ENCODE measurements around the gene JARID2.

The JARID2 gene

DNA sequence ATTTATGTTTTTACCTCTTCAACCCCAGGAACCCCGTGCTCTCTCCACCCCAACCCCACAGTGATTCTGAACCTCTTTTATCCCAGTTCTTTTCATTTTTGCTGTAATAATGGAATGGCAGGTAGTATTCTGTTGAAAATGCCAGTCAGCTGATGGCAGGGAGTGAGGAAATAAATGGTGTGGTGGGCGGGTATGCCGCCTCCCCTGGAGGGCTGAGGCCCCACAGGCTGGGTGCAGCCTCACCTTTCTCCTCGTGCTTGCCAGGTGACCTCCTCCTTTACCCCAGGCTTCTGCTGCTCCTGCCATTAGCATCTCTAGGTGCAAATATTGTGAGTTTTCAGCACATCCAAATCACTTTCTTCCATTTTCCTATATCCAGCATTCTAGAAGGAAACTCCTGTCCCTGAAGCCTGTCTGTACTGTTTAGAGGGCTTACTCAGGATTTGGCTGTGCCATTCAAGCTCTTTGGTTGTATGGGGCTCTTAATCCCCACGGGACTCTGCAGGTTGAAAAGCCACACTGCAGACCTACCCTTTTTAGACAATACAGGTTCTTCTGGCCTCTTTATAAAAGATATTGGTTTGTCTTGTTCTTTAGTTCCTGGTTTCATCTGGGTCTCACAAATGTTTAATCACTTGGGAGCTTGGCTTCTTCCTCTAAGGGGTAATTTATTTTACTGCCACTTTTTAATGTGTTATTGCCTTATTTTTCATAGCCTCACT lies 201.8 kb downstream of the JARID2 start:
- no peak for DNase-seq

DNA sequence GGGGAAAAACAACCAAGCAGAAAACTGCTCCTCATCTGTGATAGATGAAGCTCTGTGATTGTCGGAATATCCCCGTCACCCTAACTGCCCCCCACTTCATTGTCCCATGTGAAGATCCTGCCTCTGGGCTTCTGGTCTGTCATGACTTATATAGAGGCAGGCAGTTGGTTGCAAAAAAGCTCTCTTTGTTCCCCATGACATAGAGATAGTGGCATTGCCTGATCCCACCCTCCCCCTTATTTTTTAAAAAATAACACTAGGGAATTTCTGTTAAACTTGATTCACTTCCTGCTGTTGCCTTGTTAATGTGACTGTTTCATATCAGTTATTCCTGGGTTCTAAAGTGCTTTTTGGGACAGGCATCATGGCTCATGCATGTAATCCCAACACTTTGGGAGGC lies 203.1 kb downstream of the JARID2 start:
- DNase-seq, result no peak

GRCh38 chr6:15451738-15452137 lies 205.9 kb downstream of the JARID2 start:
- no peak for DNase-seq

- DNase-seq, result no peak
These were observed 206.5 kb downstream of the JARID2 start for GRCh38 chr6:15452182-15452941.

GRCh38 chr6:15453186-15453585 lies 207.3 kb downstream of the JARID2 start:
- DNase-seq, result no peak

GRCh38 chr6:15453622-15454021 lies 207.8 kb downstream of the JARID2 start:
- DNase-seq, result no peak

- no peak for DNase-seq
These were observed 210.6 kb downstream of the JARID2 start for GRCh38 chr6:15456422-15456821.

DNA sequence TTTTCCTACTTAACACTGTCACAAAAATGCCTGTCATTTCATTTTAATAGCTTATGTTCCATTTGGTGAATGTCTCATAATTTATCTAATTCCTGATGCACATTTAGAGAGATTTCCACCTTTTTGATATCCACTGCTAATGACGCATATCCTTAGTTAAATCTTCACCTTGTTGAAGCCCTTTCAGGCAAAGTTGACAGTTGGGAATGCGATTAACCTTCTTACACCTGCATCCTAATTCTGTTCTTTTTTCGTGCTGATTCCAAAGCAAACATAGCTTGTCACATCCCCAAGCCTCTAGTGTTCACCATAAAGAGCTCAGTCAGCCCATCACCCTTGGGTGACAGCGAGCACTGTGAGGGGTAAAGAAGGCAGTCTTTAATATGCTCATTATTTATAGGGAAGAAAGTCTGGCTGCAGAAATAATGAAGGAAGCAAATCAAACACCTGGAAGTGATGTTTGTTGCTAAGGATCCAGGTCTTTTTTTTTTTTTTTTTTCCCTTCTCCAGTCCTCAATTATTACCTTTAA lies 211.3 kb downstream of the JARID2 start:
- DNase-seq, result no peak

DNA sequence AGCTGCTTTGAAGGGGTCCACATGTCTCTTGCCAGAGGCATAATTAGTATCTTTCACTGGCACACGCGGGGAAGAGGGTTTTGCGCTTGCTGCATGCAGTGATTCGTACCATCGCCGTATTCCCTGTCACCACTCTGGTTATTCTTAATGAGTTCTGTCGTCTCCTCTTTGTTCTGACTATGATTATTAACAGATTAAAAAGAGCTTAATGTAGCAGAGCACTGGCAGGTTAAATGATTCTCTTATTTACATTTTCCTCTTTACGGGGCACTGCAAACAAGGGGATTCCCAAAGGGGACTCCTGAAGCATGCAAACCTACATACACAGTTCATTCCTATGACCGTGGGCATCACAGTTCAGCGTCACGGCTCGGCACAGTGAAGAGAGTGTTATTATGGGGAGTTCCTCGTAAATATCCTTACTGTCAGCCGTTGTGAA lies 212.2 kb downstream of the JARID2 start:
- no peak for DNase-seq

GRCh38 chr6:15460110-15460727 lies 214.3 kb downstream of the JARID2 start:
- no peak for DNase-seq

DNA sequence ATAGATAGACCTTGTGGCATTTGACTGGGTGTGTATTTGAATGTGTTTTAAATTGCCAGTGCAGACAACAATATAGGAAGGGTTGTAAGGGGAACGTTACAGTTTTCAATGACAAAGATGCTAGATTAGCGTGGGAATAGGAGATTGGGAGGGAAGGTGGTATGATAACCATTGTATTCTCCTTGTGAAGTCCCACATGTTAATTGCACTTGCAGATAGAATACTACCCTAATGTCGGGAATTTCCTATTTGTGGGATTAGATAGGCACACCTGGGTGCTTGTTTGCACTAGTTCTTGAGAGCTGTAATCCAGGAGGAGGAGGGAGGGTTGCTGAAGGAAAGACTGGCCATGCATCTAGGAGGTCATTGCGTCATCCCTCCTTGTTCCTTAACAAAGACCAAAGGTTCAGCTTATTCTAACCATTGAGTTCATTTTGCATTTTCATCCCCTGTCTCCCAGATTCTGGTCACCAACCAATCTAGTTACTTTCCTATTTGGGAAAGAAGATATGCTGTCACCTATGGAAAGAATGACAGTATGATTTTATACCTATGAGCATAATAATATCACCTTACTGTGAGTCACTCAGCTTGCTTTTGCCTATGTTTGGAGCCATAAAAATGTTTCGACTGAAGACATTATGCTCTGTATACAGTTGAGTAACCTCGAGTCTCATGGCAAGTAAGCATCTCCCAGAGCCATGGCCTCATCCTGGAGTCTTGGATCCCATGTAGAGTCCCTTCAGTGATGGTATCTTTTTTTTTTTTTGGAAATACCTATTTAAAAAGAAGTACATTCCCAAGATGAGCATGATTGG lies 215.5 kb downstream of the JARID2 start:
- DNase-seq, result no peak

- no peak for DNase-seq
These were observed 216.4 kb downstream of the JARID2 start for GRCh38 chr6:15462256-15462655.

DNA sequence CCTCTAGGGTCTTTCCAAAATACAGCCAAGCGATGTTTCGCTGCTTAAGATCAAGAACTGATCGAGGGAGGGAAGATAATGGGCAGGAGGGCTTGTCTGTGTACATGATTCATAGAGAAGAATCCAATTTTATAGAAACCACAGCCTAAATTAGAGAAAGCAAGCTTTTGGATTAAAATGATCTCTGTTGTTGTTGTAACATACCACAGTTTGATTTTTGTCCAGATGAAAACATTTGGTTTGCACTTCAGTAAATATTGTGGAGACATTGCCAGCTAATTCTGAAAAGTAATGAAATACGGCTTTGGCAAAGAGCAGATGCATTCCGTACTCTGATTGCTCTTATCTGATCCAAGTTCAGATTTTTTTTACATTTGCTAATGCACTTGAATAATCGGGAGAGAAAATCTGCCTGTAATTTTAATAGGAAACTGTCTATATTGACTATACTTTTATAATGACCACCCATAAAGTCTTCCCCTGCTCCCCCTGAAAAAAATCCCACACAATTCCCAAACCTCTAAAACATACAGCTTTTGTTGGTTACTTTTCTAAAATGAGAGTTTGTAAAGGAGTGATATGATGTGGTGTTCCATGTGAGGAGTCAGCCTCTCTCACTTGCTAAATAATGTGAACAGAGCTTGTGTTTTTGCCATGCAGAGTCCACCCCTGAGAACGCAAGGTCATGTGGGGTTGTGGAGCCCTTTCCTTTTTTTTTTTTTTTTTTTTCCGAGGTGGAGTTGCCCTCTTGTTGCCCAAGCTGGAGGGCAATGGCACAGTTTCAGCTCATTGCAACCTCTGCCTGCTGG lies 217.1 kb downstream of the JARID2 start:
- DNase-seq, result no peak

DNA sequence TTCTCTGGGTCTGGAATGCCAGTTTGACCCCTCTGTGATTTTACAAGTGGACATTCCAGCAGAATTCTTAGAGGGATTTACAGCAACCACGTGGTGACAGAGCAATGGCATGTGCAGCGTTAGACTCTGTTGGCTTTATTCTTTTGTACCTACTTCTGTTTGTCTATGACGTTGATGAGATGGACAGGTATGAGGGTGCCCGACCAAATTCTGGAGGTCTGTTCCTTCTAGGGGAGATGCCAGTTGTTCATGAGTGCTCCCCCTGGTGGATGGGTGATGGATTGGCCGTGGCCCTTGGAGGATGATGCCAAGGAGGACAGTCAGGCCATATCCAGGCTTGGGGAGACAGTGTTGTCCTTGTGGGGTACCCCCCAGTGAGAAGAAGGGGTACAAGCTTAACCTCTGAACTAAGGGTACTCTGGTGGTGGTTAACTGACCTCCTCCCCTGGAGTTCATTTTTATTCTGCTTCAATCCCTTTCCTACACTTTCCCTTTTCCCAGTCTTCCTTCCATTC lies 218.4 kb downstream of the JARID2 start:
- DNase-seq, result peak; percentile 70

DNA sequence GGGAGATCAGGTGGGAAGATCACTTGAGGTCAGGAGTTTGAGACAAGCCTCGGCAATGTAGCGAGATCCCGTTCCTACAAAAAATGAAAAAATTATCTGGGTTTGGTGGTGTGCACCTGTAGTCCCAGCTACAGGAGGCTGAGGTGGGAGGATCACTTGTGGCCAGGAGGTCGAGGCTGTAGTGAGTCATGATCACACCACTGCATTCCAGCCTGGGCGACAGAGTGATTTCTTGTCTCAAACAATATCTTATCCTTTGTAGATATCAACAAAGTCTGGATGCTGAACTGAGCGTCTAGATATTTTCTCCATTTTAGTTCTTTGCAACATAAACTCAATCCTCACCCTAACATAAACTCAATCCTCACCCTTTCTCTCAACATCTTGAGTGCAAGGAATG lies 219.3 kb downstream of the JARID2 start:
- no peak for DNase-seq

DNA sequence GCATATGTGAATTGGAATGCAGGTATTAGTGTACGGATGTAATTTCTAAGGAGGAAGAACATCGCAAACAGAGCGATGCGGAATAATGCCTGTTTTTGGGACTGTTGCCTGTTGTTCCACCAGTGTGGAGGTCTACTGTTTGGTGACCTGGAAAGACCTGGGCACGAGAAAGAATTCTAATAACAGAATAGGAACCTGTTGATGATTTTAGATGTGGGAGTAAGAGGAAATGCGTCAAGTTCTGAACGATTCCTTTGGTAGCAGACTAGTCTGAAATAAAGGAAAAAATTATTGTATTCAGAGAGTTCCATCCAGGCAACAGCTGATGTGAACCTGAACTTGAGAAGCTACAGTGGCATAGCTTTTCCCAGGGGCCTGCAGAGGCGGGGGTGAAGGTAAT lies 224.9 kb downstream of the JARID2 start:
- no peak for DNase-seq

DNA sequence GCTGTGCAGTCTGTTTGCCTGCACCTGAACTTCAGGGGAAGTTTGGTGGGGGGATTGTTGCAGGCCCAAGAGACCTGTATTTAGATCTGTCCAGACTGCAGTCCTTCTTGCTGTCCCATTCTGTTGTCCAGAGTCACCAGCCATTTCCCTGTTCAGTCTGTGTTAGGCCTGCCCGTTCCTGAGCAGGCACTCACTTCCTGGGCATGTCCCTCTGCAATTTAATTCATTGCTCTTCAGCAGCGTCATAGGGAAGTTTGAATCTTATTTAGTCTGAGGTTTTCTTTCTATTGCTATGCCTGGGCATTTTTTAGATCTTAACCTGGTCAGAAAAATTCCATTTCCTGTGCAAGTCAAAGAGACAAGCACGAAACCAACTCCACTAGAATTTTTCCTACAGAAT lies 226.8 kb downstream of the JARID2 start:
- DNase-seq, result no peak

DNA sequence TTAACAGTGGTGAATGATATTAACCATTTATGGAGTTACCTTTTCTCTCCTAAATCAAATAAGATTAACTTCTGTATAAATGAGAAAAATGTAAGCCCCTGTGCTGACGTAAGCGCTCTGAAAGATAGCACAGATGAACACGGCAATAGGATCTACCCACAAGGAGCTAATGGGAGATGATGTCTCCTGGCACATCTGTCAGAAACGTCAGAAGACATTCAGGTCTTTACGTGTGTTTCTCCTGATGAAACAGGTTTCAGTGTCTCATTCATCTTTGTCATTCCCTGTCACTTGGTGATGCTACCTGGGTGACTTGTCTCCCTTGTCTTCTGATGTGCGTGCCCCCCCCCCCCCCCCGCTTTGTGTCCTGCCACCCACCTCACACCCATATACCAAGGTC lies 227.3 kb downstream of the JARID2 start:
- no peak for DNase-seq

GRCh38 chr6:15473741-15474161 lies 227.9 kb downstream of the JARID2 start:
- no peak for DNase-seq

GRCh38 chr6:15474196-15474595 lies 228.3 kb downstream of the JARID2 start:
- no peak for DNase-seq

DNA sequence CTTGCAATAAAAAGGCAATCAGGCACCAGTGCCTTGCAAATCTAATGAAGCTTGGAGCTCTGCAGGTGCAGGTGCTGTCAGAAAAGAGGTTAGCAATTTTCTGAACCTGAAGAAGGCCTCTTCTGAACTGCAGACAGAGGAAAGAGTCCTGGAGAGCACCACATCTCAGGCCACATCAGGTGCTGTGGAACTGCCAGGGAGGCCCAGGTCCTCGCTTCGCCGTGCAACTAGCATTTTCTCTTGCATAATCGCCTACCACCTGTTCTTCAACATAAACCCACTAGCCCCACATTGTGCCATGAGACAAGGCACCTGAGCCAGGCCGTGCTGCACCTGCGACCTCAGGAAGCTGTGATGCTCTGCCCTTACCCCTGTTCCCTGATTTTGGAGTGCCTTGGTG lies 229.4 kb downstream of the JARID2 start:
- no peak for DNase-seq

GRCh38 chr6:15475872-15476271 lies 230.0 kb downstream of the JARID2 start:
- peak; percentile 18 for DNase-seq
